Neuronal stem cell (in vitro differentiated cells): ENCODE results near the gene HDAC4.

Source experiments
- DNase-seq: peaks from one replicate; pipeline ENCODE4 v3.0.0-alpha.2; 2013; ENCODE audit warnings: low spot score
- H2AFZ ChIP-seq: one replicate; pipeline ENCODE4 v1.6.1; 2013; ENCODE audit warnings: mild to moderate bottlenecking, low read length, inconsistent platforms
- H2AK5ac ChIP-seq: 2 replicates; pipeline ENCODE4 v1.6.1; 2013; ENCODE audit warnings: low read depth, mild to moderate bottlenecking, inconsistent platforms, low read length, moderate library complexity, mixed read lengths
- H2BK120ac ChIP-seq: 2 replicates; pipeline ENCODE4 v1.6.1; 2013; ENCODE audit warnings: low read depth, mild to moderate bottlenecking, inconsistent platforms, low read length, moderate library complexity, mixed read lengths
- H2BK12ac ChIP-seq: one replicate; pipeline ENCODE4 v1.6.1; 2013; ENCODE audit warnings: low read length, inconsistent platforms
- H2BK15ac ChIP-seq: 2 replicates; pipeline ENCODE4 v1.6.1; 2013; ENCODE audit warnings: mild to moderate bottlenecking, low read length, inconsistent platforms, mixed read lengths
- H2BK5ac ChIP-seq: one replicate; pipeline ENCODE4 v1.6.1; 2013; ENCODE audit warnings: inconsistent platforms, mild to moderate bottlenecking, low read length, moderate library complexity
- H3K14ac ChIP-seq: one replicate; pipeline ENCODE4 v1.6.1; 2013; ENCODE audit warnings: low read length, inconsistent platforms
- H3K18ac ChIP-seq: 2 replicates; pipeline ENCODE4 v1.6.1; 2013; ENCODE audit warnings: low read length, inconsistent platforms
- H3K23ac ChIP-seq: 2 replicates; pipeline ENCODE4 v1.6.1; 2013; ENCODE audit warnings: low read depth, mild to moderate bottlenecking, mixed read lengths, low read length, inconsistent platforms; ENCODE audit not compliant: poor library complexity
- H3K27ac ChIP-seq: replicated peaks from 3 replicates; pipeline ENCODE4 v1.5.1; 2013; ENCODE audit warnings: low read length, inconsistent platforms
- H3K27me3 ChIP-seq, 3 experiments: 2 replicates each; pipeline ENCODE4 v1.6.1; 2013; ENCODE audit warnings: low read length in 3 of 3, mild to moderate bottlenecking in 2 of 3, inconsistent platforms in 1 of 3, low read depth in 1 of 3, mixed read lengths in 1 of 3, moderate library complexity in 1 of 3; ENCODE audit not compliant: control insufficient read depth in 3 of 3, insufficient read depth in 3 of 3
- H3K36me3 ChIP-seq, 2 donors: replicated peaks in 1 of 2; 2 replicates each; pipeline ENCODE4 v1.6.1; 2013; ENCODE audit warnings: low read length in 2 of 2; ENCODE audit not compliant: control insufficient read depth in 2 of 2, insufficient read depth in 2 of 2
- H3K4ac ChIP-seq: 2 replicates; pipeline ENCODE4 v1.6.1; 2013; ENCODE audit warnings: inconsistent platforms, mild to moderate bottlenecking, low read length, moderate library complexity
- H3K4me1 ChIP-seq, 2 donors: 1 replicate in 1 of 2; 2 replicates in 1 of 2; pipeline ENCODE4 v1.6.1; 2013; ENCODE audit warnings: low read length in 2 of 2, low read depth in 1 of 2; ENCODE audit not compliant: control insufficient read depth in 2 of 2, insufficient read depth in 1 of 2
- H3K4me2 ChIP-seq: one replicate; pipeline ENCODE4 v1.6.1; 2013; ENCODE audit warnings: mild to moderate bottlenecking, low read length, inconsistent platforms; ENCODE audit not compliant: insufficient read depth, poor library complexity, severe bottlenecking
- H3K4me3 ChIP-seq, 2 donors: 2 replicates each; pipeline ENCODE4 v1.5.1; 2013; ENCODE audit warnings: low read length in 2 of 2, mild to moderate bottlenecking in 2 of 2, inconsistent platforms in 1 of 2, moderate library complexity in 1 of 2
- H3K79me1 ChIP-seq: one replicate; pipeline ENCODE4 v1.6.1; 2013; ENCODE audit warnings: low read depth, mild to moderate bottlenecking, inconsistent platforms, low read length, moderate library complexity
- H3K9ac ChIP-seq: one replicate; pipeline ENCODE4 v1.6.1; 2013; ENCODE audit warnings: mild to moderate bottlenecking, low read depth, low read length, inconsistent platforms; ENCODE audit not compliant: poor library complexity
- H3K9me3 ChIP-seq, 2 donors: replicated peaks in 1 of 2; 2 replicates each; pipeline versions ENCODE3 to v1.6.1; 2013; ENCODE audit warnings: low read length in 2 of 2, mild to moderate bottlenecking in 2 of 2, inconsistent platforms in 1 of 2, low read depth in 1 of 2, mixed read lengths in 1 of 2, moderate library complexity in 1 of 2; ENCODE audit not compliant: control insufficient read depth in 2 of 2, insufficient read depth in 1 of 2
- H4K8ac ChIP-seq: one replicate; pipeline ENCODE4 v1.6.1; 2013; ENCODE audit warnings: low read depth, mild to moderate bottlenecking, inconsistent platforms, low read length, moderate library complexity
- H4K91ac ChIP-seq: one replicate; pipeline ENCODE4 v1.6.1; 2013; ENCODE audit warnings: low read length, low read depth, mild to moderate bottlenecking, inconsistent platforms; ENCODE audit not compliant: poor library complexity
- WGBS, 2 donors: extraction: QIAGEN DNeasy Blood & Tissue Kit; methylation state at CpG; one replicate each; pipeline ENCODE4 v1.1.7; 2013; ENCODE audit warnings: missing lambda C conversion rate in 2 of 2, mixed read lengths in 1 of 2; ENCODE audit not compliant: insufficient read length in 2 of 2, insufficient replicate concordance in 1 of 2; ENCODE audit errors: extremely low coverage in 2 of 2; 5-methylcytosine and 5-hydroxymethylcytosine counted together

HDAC4 gene

GRCh38 chr2:239086325-239087020 lies 314.3 kb downstream of the HDAC4 start:
- no peak overlapping the region for H4K91ac ChIP-seq
- H3K4me3 ChIP-seq, result no peak overlapping the region
- no CpG with 5 or more reads among the region's 28 CpGs for WGBS, 2 donors
- H2AK5ac ChIP-seq, result no peak overlapping the region
- no peak overlapping the region for H2AFZ ChIP-seq
- DNase-seq, result no peak
- H3K9me3 ChIP-seq, result peaks cover 0 to 4% of the 10 kb centered on the region in 2 donors
- H2BK12ac ChIP-seq, result no peak overlapping the region
- no peak overlapping the region for H2BK15ac ChIP-seq
- no peak overlapping the region for H3K23ac ChIP-seq
- H3K36me3 ChIP-seq, result peaks cover 4 to 39% of the 10 kb centered on the region in 2 donors
- H3K4me1 ChIP-seq, result no peaks in the 10 kb centered on the region
- H3K18ac ChIP-seq, result peak overlapping the region; percentile 5
- H2BK5ac ChIP-seq, result no peak overlapping the region
- H3K14ac ChIP-seq, result peak overlapping the region; percentile 83
- H3K27ac ChIP-seq, result no peak overlapping the region
- H4K8ac ChIP-seq, result peak overlapping the region; percentile 52
- H3K79me1 ChIP-seq, result no peaks in the 10 kb centered on the region
- H2BK120ac ChIP-seq, result no peak overlapping the region
- no peak overlapping the region for H3K4ac ChIP-seq
- H3K4me2 ChIP-seq, result no peak overlapping the region
- no peaks in the 10 kb centered on the region for H3K27me3 ChIP-seq
- no peak overlapping the region for H3K9ac ChIP-seq

- H2BK5ac ChIP-seq, result no peak overlapping the region
- H4K8ac ChIP-seq, result peak overlapping the region; percentile 93
- no peak for DNase-seq
- H3K23ac ChIP-seq, result no peak overlapping the region
- H3K27ac ChIP-seq, result no peak overlapping the region
- no peak overlapping the region for H3K4ac ChIP-seq
- peaks cover 0 to 4% of the 10 kb centered on the region in 2 donors for H3K9me3 ChIP-seq
- H3K9ac ChIP-seq, result no peak overlapping the region
- H4K91ac ChIP-seq, result no peak overlapping the region
- no peak overlapping the region for H3K4me3 ChIP-seq
- no peaks in the 10 kb centered on the region for H3K27me3 ChIP-seq
- H2AK5ac ChIP-seq, result no peak overlapping the region
- no peak overlapping the region for H2BK15ac ChIP-seq
- no peaks in the 10 kb centered on the region for H3K4me1 ChIP-seq
- no peak overlapping the region for H2AFZ ChIP-seq
- no peak overlapping the region for H3K18ac ChIP-seq
- no peaks in the 10 kb centered on the region for H3K79me1 ChIP-seq
- no peak overlapping the region for H2BK12ac ChIP-seq
- peaks cover 7 to 45% of the 10 kb centered on the region in 2 donors for H3K36me3 ChIP-seq
- WGBS, 2 donors, result no CpG with 5 or more reads among the region's 29 CpGs
- H2BK120ac ChIP-seq, result no peak overlapping the region
- no peak overlapping the region for H3K4me2 ChIP-seq
- H3K14ac ChIP-seq, result no peak overlapping the region
These were observed 315.4 kb downstream of the HDAC4 start for GRCh38 chr2:239085201-239085992.

DNA sequence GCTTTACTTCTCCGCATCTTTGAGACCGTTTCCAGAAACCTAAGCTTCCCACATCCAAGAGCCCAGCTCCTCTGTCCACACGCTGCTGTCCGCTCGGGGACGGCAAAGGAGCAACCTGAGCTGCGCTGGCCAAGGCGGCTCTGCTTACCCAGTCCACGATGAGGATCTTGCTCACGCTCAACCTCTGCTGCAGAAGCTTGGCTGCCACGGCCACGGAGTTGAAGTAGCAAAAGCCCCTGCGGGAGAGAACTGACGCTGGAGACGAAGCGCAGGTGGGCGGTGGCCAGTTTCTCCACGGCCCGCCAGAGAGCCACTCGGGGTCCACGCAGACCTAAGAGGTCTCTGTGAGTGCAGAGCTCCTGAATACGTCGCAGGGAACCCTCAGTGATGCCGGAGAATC lies 316.8 kb downstream of the HDAC4 start:
- Histone ChIP-seq H3K4ac (no peak overlapping the region), H3K4me2 (no peak overlapping the region), H2BK15ac (no peak overlapping the region), H2AFZ (no peak overlapping the region), H4K91ac (no peak overlapping the region), H4K8ac (no peak overlapping the region), H3K14ac (no peak overlapping the region), H3K27me3 (no peaks in the 10 kb centered on the region), H3K23ac (no peak overlapping the region), H3K4me1 (no peaks in the 10 kb centered on the region), H2BK12ac (no peak overlapping the region), H3K36me3 (peaks cover 12 to 50% of the 10 kb centered on the region in 2 donors), H3K18ac (no peak overlapping the region), H2BK120ac (no peak overlapping the region), H3K9ac (no peak overlapping the region), H3K9me3 (peaks cover 0 to 4% of the 10 kb centered on the region in 2 donors), H2AK5ac (no peak overlapping the region), H3K4me3 (no peak overlapping the region), H2BK5ac (no peak overlapping the region), H3K79me1 (no peaks in the 10 kb centered on the region), H3K27ac (no peak overlapping the region)
- WGBS, 2 donors, result no CpG with 5 or more reads among the region's 24 CpGs
- DNase-seq, result no peak

DNA sequence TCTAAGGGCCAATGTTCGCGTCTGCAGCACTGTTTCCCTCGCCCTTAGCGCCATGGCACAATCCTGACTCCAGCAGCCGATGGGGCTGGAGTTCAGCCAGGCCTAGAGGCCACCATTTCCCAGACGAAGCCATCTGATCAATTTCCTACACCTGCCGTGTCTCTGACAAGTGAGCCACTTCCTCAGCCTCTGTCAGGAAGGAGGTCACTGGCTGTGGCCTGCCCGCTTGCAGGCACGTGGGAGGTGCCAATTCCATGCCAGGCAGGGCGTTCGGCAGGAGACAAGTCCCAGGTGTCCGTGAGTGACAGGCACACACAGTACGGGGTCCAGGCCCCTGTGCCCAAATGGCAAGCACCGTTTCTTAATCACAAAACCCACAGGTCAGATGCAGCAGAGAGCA lies 318.4 kb downstream of the HDAC4 start:
- Histone ChIP-seq H3K9ac (peak overlapping the region; percentile 2), H3K27me3 (no peaks in the 10 kb centered on the region), H2AK5ac (no peak overlapping the region), H2BK12ac (no peak overlapping the region), H3K23ac (no peak overlapping the region), H2BK120ac (no peak overlapping the region), H4K91ac (peak overlapping the region; percentile 35), H3K4me1 (no peaks in the 10 kb centered on the region), H3K18ac (no peak overlapping the region), H3K36me3 (peaks cover 12 to 49% of the 10 kb centered on the region in 2 donors), H2BK15ac (no peak overlapping the region), H2BK5ac (peak overlapping the region; percentile 31), H3K9me3 (peaks cover 0 to 4% of the 10 kb centered on the region in 2 donors), H3K4me2 (no peak overlapping the region), H3K27ac (no peak overlapping the region), H3K4ac (no peak overlapping the region), H4K8ac (no peak overlapping the region), H2AFZ (no peak overlapping the region), H3K14ac (no peak overlapping the region), H3K79me1 (no peaks in the 10 kb centered on the region), H3K4me3 (no peak overlapping the region)
- no peak for DNase-seq
- WGBS, 2 donors, result no CpG with 5 or more reads among the region's 14 CpGs
